Trophoblast cell (in vitro differentiated cells and primary cell): ENCODE measurements around the gene PDZD7. TPM values are rescaled to one million over a fixed set of nuclear protein-coding genes. Genes with fewer than 3 reads are reported as not detected.

ENCODE experiments used
- DNase-seq, 2 donors: peaks; one replicate each; pipeline ENCODE4 v3.0.0-alpha.2; 2016
- H2AFZ ChIP-seq: 2 replicates; pipeline ENCODE4 v1.6.1; 2013; ENCODE audit warnings: low read length, moderate library complexity, mild to moderate bottlenecking; ENCODE audit not compliant: insufficient read depth, poor library complexity
- H2AK5ac ChIP-seq: 2 replicates; pipeline ENCODE4 v1.6.1; 2013; ENCODE audit warnings: mild to moderate bottlenecking, low read length
- H2BK120ac ChIP-seq: 2 replicates; pipeline ENCODE4 v1.6.1; 2013; ENCODE audit warnings: low read length, mild to moderate bottlenecking, moderate library complexity; ENCODE audit not compliant: insufficient read depth, poor library complexity
- H2BK12ac ChIP-seq: 2 replicates; pipeline ENCODE4 v1.6.1; 2013; ENCODE audit warnings: mild to moderate bottlenecking, low read length, moderate library complexity
- H2BK5ac ChIP-seq: 2 replicates; pipeline ENCODE4 v1.6.1; 2013; ENCODE audit warnings: low read length, low read depth, moderate library complexity, mild to moderate bottlenecking; ENCODE audit not compliant: poor library complexity
- H3K14ac ChIP-seq: 2 replicates; pipeline ENCODE4 v1.6.1; 2013; ENCODE audit warnings: mild to moderate bottlenecking, low read length
- H3K18ac ChIP-seq: 2 replicates; pipeline ENCODE4 v1.6.1; 2013; ENCODE audit warnings: mild to moderate bottlenecking, low read length
- H3K23ac ChIP-seq: 2 replicates; pipeline ENCODE4 v1.6.1; 2013; ENCODE audit warnings: low read length
- H3K27ac ChIP-seq: 2 replicates; pipeline ENCODE4 v1.5.1; 2013; ENCODE audit warnings: low read depth, mild to moderate bottlenecking, inconsistent platforms, low read length, moderate library complexity
- H3K27me3 ChIP-seq: 2 replicates; pipeline ENCODE4 v1.6.1; 2013; ENCODE audit warnings: inconsistent platforms, mild to moderate bottlenecking, low read length, moderate library complexity; ENCODE audit not compliant: insufficient read depth
- H3K36me3 ChIP-seq, 2 experiments: 1 replicate in 1 of 2; 2 replicates in 1 of 2; pipeline ENCODE4 v1.6.1; 2013; ENCODE audit warnings: low read length in 2 of 2, mild to moderate bottlenecking in 2 of 2, moderate library complexity in 1 of 2; ENCODE audit not compliant: insufficient read depth in 2 of 2, control insufficient read depth in 1 of 2
- H3K4ac ChIP-seq: 2 replicates; pipeline ENCODE4 v1.6.1; 2013; ENCODE audit warnings: low read depth, mild to moderate bottlenecking, low read length, moderate library complexity
- H3K4me1 ChIP-seq, 2 experiments: 1 replicate in 1 of 2; 2 replicates in 1 of 2; pipeline ENCODE4 v1.6.1; 2013; ENCODE audit warnings: low read length in 2 of 2, mild to moderate bottlenecking in 2 of 2, moderate library complexity in 1 of 2; ENCODE audit not compliant: insufficient read depth in 2 of 2, control insufficient read depth in 1 of 2
- H3K4me2 ChIP-seq: 2 replicates; pipeline ENCODE4 v1.6.1; 2013; ENCODE audit warnings: inconsistent platforms, mild to moderate bottlenecking, low read length, moderate library complexity
- H3K4me3 ChIP-seq: 2 replicates; pipeline ENCODE4 v1.5.1; 2013; ENCODE audit warnings: mild to moderate bottlenecking, low read depth, low read length, inconsistent platforms
- H3K79me1 ChIP-seq: one replicate; pipeline ENCODE4 v1.6.1; 2013; ENCODE audit warnings: low read length
- H3K79me2 ChIP-seq: 2 replicates; pipeline ENCODE4 v1.6.1; 2013; ENCODE audit warnings: low read length, mild to moderate bottlenecking; ENCODE audit not compliant: control insufficient read depth, insufficient read depth, poor library complexity
- H3K9ac ChIP-seq: 2 replicates; pipeline ENCODE4 v1.6.1; 2013; ENCODE audit warnings: mild to moderate bottlenecking, low read length
- H3K9me3 ChIP-seq: 2 replicates; pipeline ENCODE4 v1.6.1; 2013; ENCODE audit warnings: low read depth, mild to moderate bottlenecking, control low read depth, inconsistent platforms, low read length; ENCODE audit not compliant: insufficient read depth
- H4K12ac ChIP-seq: 2 replicates; pipeline ENCODE4 v1.6.1; 2013; ENCODE audit warnings: low read depth, mild to moderate bottlenecking, low read length, moderate library complexity
- H4K8ac ChIP-seq: 2 replicates; pipeline ENCODE4 v1.6.1; 2013; ENCODE audit warnings: low read depth, mild to moderate bottlenecking, low read length, moderate library complexity
- H4K91ac ChIP-seq: one replicate; pipeline ENCODE4 v1.6.1; 2013; ENCODE audit warnings: low read depth, mild to moderate bottlenecking, low read length, moderate library complexity
- WGBS: extraction: QIAGEN DNeasy Blood & Tissue Kit; methylation state at CpG from one replicate; pipeline ENCODE4 v1.1.7; 2013; ENCODE audit warnings: missing lambda C conversion rate; ENCODE audit not compliant: insufficient read length, insufficient coverage; ENCODE audit errors: extremely low coverage; 5-methylcytosine and 5-hydroxymethylcytosine counted together
- polyA plus RNA-seq: library from polyadenylated mRNA; stranded (reverse); fragments of 200-250 nt; gene quantifications from 2 replicates; pipeline ENCODE4 v1.2.3, GENCODE V29; 2013

PDZD7 gene
- polyA plus RNA-seq, result 0.68 and 0.79 TPM in 2 replicates

GRCh38 chr10:101031128-101031795 is at the start of gene PDZD7, which contains the start of gene SFXN3:
TSS of gene PDZD7 (minus strand) at chr10:101031129. CDS start at chr10:101030219, 910 bp downstream.
TSS of gene SFXN3 (plus strand) at chr10:101031234. CDS start at chr10:101034695, 3,461 bp downstream.
- peak within 1 kb of the TSS; percentile 5 for H2BK12ac ChIP-seq
- H3K79me1 ChIP-seq, result peaks cover 9% of the 10 kb centered on the region

GRCh38 chr10:101079874-101080273 is 48.9 kb upstream of the PDZD7 start:
- Histone ChIP-seq H3K4me1 (no peaks in the 10 kb centered on the region), H3K36me3 (no peaks in the 10 kb centered on the region), H2AFZ (no peak overlapping the region), H2BK5ac (no peak overlapping the region), H3K23ac (no peak overlapping the region), H2BK120ac (no peak overlapping the region), H3K14ac (no peak overlapping the region), H3K79me2 (no peaks in the 10 kb centered on the region), H3K9me3 (no peaks in the 10 kb centered on the region), H2AK5ac (no peak overlapping the region), H4K12ac (no peak overlapping the region), H3K4me2 (no peak overlapping the region), H4K91ac (no peak overlapping the region), H3K4ac (no peak overlapping the region), H3K4me3 (no peak overlapping the region), H3K27ac (no peak overlapping the region), H3K79me1 (no peaks in the 10 kb centered on the region), H3K9ac (no peak overlapping the region), H3K18ac (no peak overlapping the region), H2BK12ac (no peak overlapping the region), H3K27me3 (no peaks in the 10 kb centered on the region), H4K8ac (no peak overlapping the region)
- no CpG with 5 or more reads among the region's 1 CpG for WGBS
- DNase-seq, result no peak

More at GRCh38 chr10:101031128-101031795, at the start of gene PDZD7, which contains the start of gene SFXN3:
- Histone ChIP-seq H2BK120ac (peak within 1 kb of the TSS; percentile 23), H3K4me2 (peak within 1 kb of the TSS; percentile 82), H3K14ac (peak within 1 kb of the TSS; percentile 29), H2AFZ (peak within 1 kb of the TSS; percentile 58), H3K4ac (no peak within 1 kb of the TSS), H3K4me3 (peak within 1 kb of the TSS; percentile 60), H4K91ac (peak within 1 kb of the TSS; percentile 64), H3K9me3 (no peaks in the 10 kb centered on the region), H2BK5ac (no peak within 1 kb of the TSS), H3K9ac (no peak within 1 kb of the TSS), H3K18ac (no peak within 1 kb of the TSS), H3K23ac (no peak within 1 kb of the TSS), H3K36me3 (peaks cover 7 to 9% of the 10 kb centered on the region in 2 experiments), H3K27me3 (no peaks in the 10 kb centered on the region), H4K8ac (peak within 1 kb of the TSS; percentile 15), H2AK5ac (no peak within 1 kb of the TSS), H3K4me1 (peaks cover 17 to 25% of the 10 kb centered on the region in 2 experiments), H3K79me2 (no peaks in the 10 kb centered on the region), H4K12ac (no peak within 1 kb of the TSS), H3K27ac (peak within 1 kb of the TSS; percentile 66)
- DNase-seq, result peak; percentile 98 to 99
- WGBS, result no CpG with 5 or more reads among the region's 38 CpGs

GRCh38 chr10:101076630-101077029 is 45.7 kb upstream of the PDZD7 start:
- H4K12ac ChIP-seq, result no peak overlapping the region
- no peak overlapping the region for H4K91ac ChIP-seq
- no peaks in the 10 kb centered on the region for H3K79me2 ChIP-seq
- H3K27ac ChIP-seq, result no peak overlapping the region
- no peak overlapping the region for H3K14ac ChIP-seq
- DNase-seq, result no peak
- no peak overlapping the region for H2BK12ac ChIP-seq
- H2BK5ac ChIP-seq, result no peak overlapping the region
- peaks cover 8% of the 10 kb centered on the region for H3K27me3 ChIP-seq
- no peak overlapping the region for H3K18ac ChIP-seq
- no peak overlapping the region for H3K4me3 ChIP-seq
- no peaks in the 10 kb centered on the region for H3K4me1 ChIP-seq
- no peaks in the 10 kb centered on the region for H3K79me1 ChIP-seq
- H3K23ac ChIP-seq, result no peak overlapping the region
- peaks cover 4% of the 10 kb centered on the region for H3K9me3 ChIP-seq
- no peak overlapping the region for H3K9ac ChIP-seq
- no CpG with 5 or more reads among the region's 5 CpGs for WGBS
- no peak overlapping the region for H3K4ac ChIP-seq
- no peak overlapping the region for H3K4me2 ChIP-seq
- no peak overlapping the region for H2AFZ ChIP-seq
- no peak overlapping the region for H4K8ac ChIP-seq
- H3K36me3 ChIP-seq, result no peaks in the 10 kb centered on the region
- no peak overlapping the region for H2AK5ac ChIP-seq
- H2BK120ac ChIP-seq, result no peak overlapping the region

- H3K9me3 ChIP-seq, result peaks cover 4% of the 10 kb centered on the region
- WGBS, result no CpG with 5 or more reads among the region's 4 CpGs
- H3K4me2 ChIP-seq, result no peak overlapping the region
- H3K27ac ChIP-seq, result no peak overlapping the region
- H3K79me2 ChIP-seq, result no peaks in the 10 kb centered on the region
- no peak for DNase-seq
- H2AFZ ChIP-seq, result no peak overlapping the region
- H2AK5ac ChIP-seq, result no peak overlapping the region
- no peak overlapping the region for H4K91ac ChIP-seq
- H2BK120ac ChIP-seq, result no peak overlapping the region
- no peak overlapping the region for H3K23ac ChIP-seq
- no peak overlapping the region for H3K4ac ChIP-seq
- H2BK5ac ChIP-seq, result no peak overlapping the region
- H3K79me1 ChIP-seq, result no peaks in the 10 kb centered on the region
- H3K14ac ChIP-seq, result no peak overlapping the region
- no peak overlapping the region for H4K12ac ChIP-seq
- H3K27me3 ChIP-seq, result peaks cover 8% of the 10 kb centered on the region
- no peak overlapping the region for H2BK12ac ChIP-seq
- no peaks in the 10 kb centered on the region for H3K36me3 ChIP-seq
- H3K4me1 ChIP-seq, result no peaks in the 10 kb centered on the region
- no peak overlapping the region for H3K9ac ChIP-seq
- H4K8ac ChIP-seq, result no peak overlapping the region
- H3K4me3 ChIP-seq, result no peak overlapping the region
- no peak overlapping the region for H3K18ac ChIP-seq
These were observed 44.8 kb upstream of the PDZD7 start for GRCh38 chr10:101075775-101076174.
